HCT116 (cell line): ENCODE results near the gene AMZ1. TPM values are rescaled to one million over a fixed set of nuclear protein-coding genes. Genes with fewer than 3 reads are reported as not detected.

Experiments
- ATAC-seq: fragments of 200-7000 bp; cut with Tn5 transposase; 2 replicates; pipeline ENCODE4 v1.9.1; 2020; ENCODE audit warnings: mild to moderate bottlenecking, moderate library complexity
- BruUV-seq: library from RNA; stranded (reverse); fragments of 400-500 nt; replicated peaks from 2 replicates; lab custom pipeline; 2021; lab: Mats Ljungman, UMichigan
- CTCF ChIA-PET: fragments of 300-600 bp; sonication (Branson Sonifier 250); formaldehyde crosslinking; loops from one replicate; lab custom pipeline; 2021; ENCODE audit warnings: antibody characterized with exemption; lab: Charles Lee
- POLR2A ChIA-PET: fragments of 300-600, 350-600 bp; sonication (Branson Sonifier 250); formaldehyde crosslinking; loops from one replicate; lab custom pipeline; 2021; ENCODE audit warnings: antibody characterized with exemption; lab: Charles Lee
- RAD21 ChIA-PET, 2 experiments: fragments of 300-600 bp; sonication (Branson Sonifier 250); formaldehyde crosslinking; loops; one replicate each; lab custom pipeline; 2023; ENCODE audit warnings: low total read pairs in 2 of 2; ENCODE audit not compliant: uncharacterized antibody in 2 of 2, unreplicated experiment in 2 of 2, low non-redundant PET in 1 of 2; lab: Charles Lee
- DNase-seq: peaks from one replicate; pipeline ENCODE4 v3.0.0-alpha.2; 2010; ENCODE audit warnings: low read depth, low spot score
- H2AFZ ChIP-seq: fragments of 200-600 bp; shearing (Covaris generic), sonication (generic); 2 replicates; pipeline ENCODE4 v1.6.1; 2017; ENCODE audit warnings: low read depth, mixed run types, mixed read lengths, antibody characterized with exemption, low read length; ENCODE audit not compliant: poor library complexity, severe bottlenecking
- H3K27ac ChIP-seq: 2 replicates; pipeline ENCODE4 v1.5.1; 2012; ENCODE audit warnings: low read depth, low read length
- H3K27me3 ChIP-seq: fragments of 200-600 bp; sonication (generic); 2 replicates; pipeline ENCODE4 v1.6.1; 2016; ENCODE audit warnings: mixed run types, low read length, mixed read lengths; ENCODE audit not compliant: insufficient read depth
- H3K36me3 ChIP-seq, 2 experiments: fragments of 200-500 bp in 1 of 2; fragments of 200-600 bp in 1 of 2; sonication (Bioruptor generic) in 1 of 2; sonication (generic) in 1 of 2; 2 replicates each; pipeline versions ENCODE4 v1.5.1 to v1.6.1; 2014 to 2016; ENCODE audit warnings: low read length in 2 of 2, inconsistent platforms in 1 of 2, mixed read lengths in 1 of 2, mixed run types in 1 of 2; ENCODE audit not compliant: insufficient read depth in 2 of 2, control insufficient read depth in 1 of 2
- H3K4me1 ChIP-seq, 2 experiments: fragments of 200-600 bp in 1 of 2; sonication (generic) in 1 of 2; 2 replicates each; pipeline versions ENCODE4 v1.5.1 to v1.6.1; 2012 to 2017; ENCODE audit warnings: low read length in 2 of 2, inconsistent platforms in 1 of 2, mild to moderate bottlenecking in 1 of 2, mixed read lengths in 1 of 2, mixed run types in 1 of 2, moderate library complexity in 1 of 2; ENCODE audit not compliant: insufficient read depth in 2 of 2, control insufficient read depth in 1 of 2
- H3K4me2 ChIP-seq: fragments of 200-600 bp; sonication (generic); 2 replicates; pipeline ENCODE4 v1.6.1; 2017; ENCODE audit warnings: mixed run types, low read length, mixed read lengths
- H3K4me3 ChIP-seq, 2 experiments: fragments of 200-600 bp in 1 of 2; sonication (generic) in 1 of 2; replicated peaks in 1 of 2; 2 replicates each; pipeline ENCODE4 v1.5.1; 2011 to 2016; ENCODE audit warnings: low read length in 2 of 2, control low read depth in 1 of 2, low read depth in 1 of 2, mild to moderate bottlenecking in 1 of 2, mixed read lengths in 1 of 2, mixed run types in 1 of 2
- H3K79me2 ChIP-seq: fragments of 200-600 bp; sonication (generic); 2 replicates; pipeline ENCODE4 v1.6.1; 2017; ENCODE audit warnings: mild to moderate bottlenecking, mixed run types, low read length, moderate library complexity, mixed read lengths; ENCODE audit not compliant: insufficient read depth
- H3K9ac ChIP-seq: fragments of 200-600 bp; sonication (generic); 2 replicates; pipeline ENCODE4 v1.6.1; 2016; ENCODE audit warnings: low read length, mixed read lengths
- H3K9me2 ChIP-seq: fragments of 200-600 bp; sonication (generic), shearing (Covaris generic); 2 replicates; pipeline ENCODE4 v1.6.1; 2017; ENCODE audit warnings: mixed run types, mild to moderate bottlenecking, moderate library complexity; ENCODE audit not compliant: insufficient read depth
- H3K9me3 ChIP-seq, 2 experiments: fragments of 200-500 bp in 1 of 2; fragments of 200-600 bp in 1 of 2; sonication (Bioruptor generic) in 1 of 2; sonication (generic) in 1 of 2; 2 replicates each; pipeline ENCODE4 v1.6.1; 2014 to 2017; ENCODE audit warnings: low read length in 2 of 2, mixed read lengths in 2 of 2, inconsistent platforms in 1 of 2, low read depth in 1 of 2, mild to moderate bottlenecking in 1 of 2, mixed run types in 1 of 2, moderate library complexity in 1 of 2; ENCODE audit not compliant: control insufficient read depth in 1 of 2, insufficient read depth in 1 of 2
- H4K20me1 ChIP-seq: fragments of 200-600 bp; sonication (generic), shearing (Covaris generic); 2 replicates; pipeline ENCODE4 v1.6.1; 2017; ENCODE audit warnings: mixed run types, mild to moderate bottlenecking, moderate library complexity; ENCODE audit not compliant: insufficient read depth
- EGR1 ChIP-seq: IDR thresholded peaks from 2 replicates; pipeline ENCODE4 v1.6.1; 2012; ENCODE audit warnings: low read depth
- ELF1 ChIP-seq: IDR thresholded peaks from 2 replicates; pipeline ENCODE4 v1.6.1; 2012; ENCODE audit warnings: low read depth, borderline replicate concordance
- EZH2phosphoT487 ChIP-seq: fragments of 200-600 bp; IDR thresholded peaks from 2 replicates; pipeline ENCODE4 v1.6.1; 2018; ENCODE audit warnings: antibody characterized with exemption, borderline replicate concordance
- POLR2A ChIP-seq: IDR thresholded peaks from 2 replicates; pipeline ENCODE4 v1.7.0; 2011; ENCODE audit warnings: borderline replicate concordance; ENCODE audit not compliant: insufficient read depth, insufficient read length; ENCODE audit errors: extremely low read depth
- POLR2AphosphoS5 ChIP-seq: IDR thresholded peaks from 2 replicates; pipeline ENCODE4 v1.6.1; 2011; ENCODE audit warnings: mild to moderate bottlenecking, low read depth, low read length, moderate library complexity
- RAD21 ChIP-seq: IDR thresholded peaks from 2 replicates; pipeline ENCODE4 v1.6.1; 2012; ENCODE audit warnings: low read depth, mild to moderate bottlenecking
- SIN3A ChIP-seq: IDR thresholded peaks from 2 replicates; pipeline ENCODE4 v1.6.1; 2012; ENCODE audit warnings: low read depth
- SP1 ChIP-seq: IDR thresholded peaks from 2 replicates; pipeline ENCODE4 v1.6.1; 2012; ENCODE audit warnings: low read depth
- ZBTB33 ChIP-seq: IDR thresholded peaks from 2 replicates; pipeline ENCODE4 v1.6.1; 2011; ENCODE audit warnings: mild to moderate bottlenecking, low read length, moderate library complexity; ENCODE audit not compliant: insufficient replicate concordance; ENCODE audit errors: extremely low read depth
- ZNF274 ChIP-seq: fragments of 200-500 bp; sonication (Bioruptor generic); IDR thresholded peaks from 2 replicates; pipeline ENCODE4 v1.6.1; 2014; ENCODE audit warnings: mild to moderate bottlenecking, low read depth, low read length, inconsistent platforms
- intact Hi-C: fragments of 100-400 bp; cut with micrococcal nuclease; formaldehyde crosslinking; loops from 2 replicates; pipeline ENCODE4 v1.10.0; 2022
- total RNA-seq: library from RNA; stranded (reverse); gene quantifications from one replicate; pipeline ENCODE4 v1.2.1, GENCODE V29; 2021; ENCODE audit not compliant: unreplicated experiment
- TF ChIP-seq, protein P1 (sequence below), 3 experiments: fragments of 200-600 bp in 1 of 3; sonication (generic) in 1 of 3; IDR thresholded peaks in 2 of 3; conservative IDR thresholded peaks in 1 of 3; 2 replicates each; pipeline ENCODE4 v1.5.1; 2012 to 2017; ENCODE audit warnings: low read depth in 2 of 3, low read length in 2 of 3, antibody characterized with exemption in 1 of 3, borderline replicate concordance in 1 of 3, control low read depth in 1 of 3, mild to moderate bottlenecking in 1 of 3, mixed read lengths in 1 of 3, mixed run types in 1 of 3, moderate library complexity in 1 of 3; ENCODE audit not compliant: insufficient read depth in 1 of 3
- TF ChIP-seq, protein P2 (sequence below): IDR thresholded peaks from 2 replicates; pipeline ENCODE4 v1.6.1; 2012
- TF ChIP-seq, protein P3 (sequence below): IDR thresholded peaks from 2 replicates; pipeline ENCODE4 v1.6.1; 2012

AMZ1 gene
- total RNA-seq, 1 experiment from 2014 or later, result not detected

GRCh38 chr7:2724453-2725177 lies 36.6 kb downstream of the AMZ1 start:
- Histone ChIP-seq H3K4me3 (no peak overlapping the region), H3K27me3 (no peaks in the 10 kb centered on the region), H3K9ac (no peak overlapping the region), H3K36me3 (no peaks in the 10 kb centered on the region), H3K4me2 (no peak overlapping the region), H3K79me2 (no peaks in the 10 kb centered on the region), H3K9me2 (no peaks in the 10 kb centered on the region), H3K9me3 (no peaks in the 10 kb centered on the region), H3K27ac (no peak overlapping the region), H3K4me1 (peaks cover 11 to 14% of the 10 kb centered on the region in 2 experiments), H2AFZ (no peak overlapping the region), H4K20me1 (no peaks in the 10 kb centered on the region)
- intact Hi-C loops, result loop anchor here (5.0 kb wide), 1 partner anchor 98 kb away; no protein-coding TSS in a partner anchor
- ChIA-PET POLR2A (no interaction called here), RAD21 (no interaction called here), CTCF (no interaction called here)
- BruUV-seq, result no TSS peak
- ATAC-seq, result no peak
- no peak for TF ChIP-seq SP1
- TF ChIP-seq, protein P1, sequence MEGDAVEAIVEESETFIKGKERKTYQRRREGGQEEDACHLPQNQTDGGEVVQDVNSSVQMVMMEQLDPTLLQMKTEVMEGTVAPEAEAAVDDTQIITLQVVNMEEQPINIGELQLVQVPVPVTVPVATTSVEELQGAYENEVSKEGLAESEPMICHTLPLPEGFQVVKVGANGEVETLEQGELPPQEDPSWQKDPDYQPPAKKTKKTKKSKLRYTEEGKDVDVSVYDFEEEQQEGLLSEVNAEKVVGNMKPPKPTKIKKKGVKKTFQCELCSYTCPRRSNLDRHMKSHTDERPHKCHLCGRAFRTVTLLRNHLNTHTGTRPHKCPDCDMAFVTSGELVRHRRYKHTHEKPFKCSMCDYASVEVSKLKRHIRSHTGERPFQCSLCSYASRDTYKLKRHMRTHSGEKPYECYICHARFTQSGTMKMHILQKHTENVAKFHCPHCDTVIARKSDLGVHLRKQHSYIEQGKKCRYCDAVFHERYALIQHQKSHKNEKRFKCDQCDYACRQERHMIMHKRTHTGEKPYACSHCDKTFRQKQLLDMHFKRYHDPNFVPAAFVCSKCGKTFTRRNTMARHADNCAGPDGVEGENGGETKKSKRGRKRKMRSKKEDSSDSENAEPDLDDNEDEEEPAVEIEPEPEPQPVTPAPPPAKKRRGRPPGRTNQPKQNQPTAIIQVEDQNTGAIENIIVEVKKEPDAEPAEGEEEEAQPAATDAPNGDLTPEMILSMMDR (IDR thresholded peaks at IDR 0.05 in 2 of 3, conservative IDR thresholded peaks at IDR 0.05 in 1 of 3; ENCODE audit: borderline replicate concordance in 1 of 3, insufficient read depth in 1 of 3, low read depth in 2 of 3, low read length in 2 of 3), result no peak
- TF ChIP-seq POLR2A, result no peak
- TF ChIP-seq, protein P2, sequence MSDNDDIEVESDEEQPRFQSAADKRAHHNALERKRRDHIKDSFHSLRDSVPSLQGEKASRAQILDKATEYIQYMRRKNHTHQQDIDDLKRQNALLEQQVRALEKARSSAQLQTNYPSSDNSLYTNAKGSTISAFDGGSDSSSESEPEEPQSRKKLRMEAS, result no peak
- no peak for TF ChIP-seq SIN3A
- no peak for TF ChIP-seq EGR1
- TF ChIP-seq ELF1, result no peak
- TF ChIP-seq, protein P3, sequence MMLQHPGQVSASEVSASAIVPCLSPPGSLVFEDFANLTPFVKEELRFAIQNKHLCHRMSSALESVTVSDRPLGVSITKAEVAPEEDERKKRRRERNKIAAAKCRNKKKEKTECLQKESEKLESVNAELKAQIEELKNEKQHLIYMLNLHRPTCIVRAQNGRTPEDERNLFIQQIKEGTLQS, result no peak
- no peak for TF ChIP-seq ZNF274
- no peak for TF ChIP-seq POLR2AphosphoS5
- TF ChIP-seq ZBTB33, result no peak
- TF ChIP-seq RAD21, result no peak
- no peak for TF ChIP-seq EZH2phosphoT487
- DNase-seq, result no peak
